Body of pancreas (tissue), 4 donors: ENCODE data around the gene GFRA1.

Source experiments
- POLR2A ChIP-seq, 3 donors: fragments of 450-650 bp; IDR thresholded peaks; one replicate each; pipeline ENCODE4 v1.6.1; 2016; ENCODE audit warnings: antibody characterized with exemption in 3 of 3, mild to moderate bottlenecking in 2 of 3
- TF ChIP-seq, protein P1 (sequence below), 7 experiments: fragments of 450-650 bp in 4 of 7; fragments of 200-600 bp in 3 of 7; sonication (generic) in 3 of 7; IDR thresholded peaks; one replicate each; pipeline ENCODE4 v1.5.1; 2016 to 2019; ENCODE audit warnings: antibody characterized with exemption in 7 of 7

DNA sequence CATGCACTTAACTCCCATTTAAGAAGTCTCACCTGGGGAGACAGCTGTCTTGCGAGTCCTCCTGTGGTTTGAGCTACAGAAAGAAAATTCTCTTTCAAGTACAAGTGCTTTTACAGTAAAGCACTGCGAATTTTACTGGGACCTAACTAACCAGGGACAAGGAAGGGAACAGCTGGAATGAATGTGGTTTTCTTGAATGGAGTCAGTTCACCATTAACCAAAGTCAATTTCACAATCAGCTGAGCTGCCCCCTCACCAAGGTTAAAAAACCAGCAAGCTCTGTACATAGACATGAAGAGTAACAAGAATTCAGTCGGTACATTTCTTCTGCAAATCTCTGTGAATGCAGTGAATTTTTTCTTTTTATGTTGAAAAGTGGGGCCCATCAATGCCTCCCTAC lies 56.3 kb downstream of the GFRA1 start:
- TF ChIP-seq, protein P1, sequence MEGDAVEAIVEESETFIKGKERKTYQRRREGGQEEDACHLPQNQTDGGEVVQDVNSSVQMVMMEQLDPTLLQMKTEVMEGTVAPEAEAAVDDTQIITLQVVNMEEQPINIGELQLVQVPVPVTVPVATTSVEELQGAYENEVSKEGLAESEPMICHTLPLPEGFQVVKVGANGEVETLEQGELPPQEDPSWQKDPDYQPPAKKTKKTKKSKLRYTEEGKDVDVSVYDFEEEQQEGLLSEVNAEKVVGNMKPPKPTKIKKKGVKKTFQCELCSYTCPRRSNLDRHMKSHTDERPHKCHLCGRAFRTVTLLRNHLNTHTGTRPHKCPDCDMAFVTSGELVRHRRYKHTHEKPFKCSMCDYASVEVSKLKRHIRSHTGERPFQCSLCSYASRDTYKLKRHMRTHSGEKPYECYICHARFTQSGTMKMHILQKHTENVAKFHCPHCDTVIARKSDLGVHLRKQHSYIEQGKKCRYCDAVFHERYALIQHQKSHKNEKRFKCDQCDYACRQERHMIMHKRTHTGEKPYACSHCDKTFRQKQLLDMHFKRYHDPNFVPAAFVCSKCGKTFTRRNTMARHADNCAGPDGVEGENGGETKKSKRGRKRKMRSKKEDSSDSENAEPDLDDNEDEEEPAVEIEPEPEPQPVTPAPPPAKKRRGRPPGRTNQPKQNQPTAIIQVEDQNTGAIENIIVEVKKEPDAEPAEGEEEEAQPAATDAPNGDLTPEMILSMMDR (IDR thresholded peaks at IDR 0.05) = no peak
- TF ChIP-seq POLR2A (IDR thresholded peaks at IDR 0.05) = no peak
